MG63 (cell line): ENCODE measurements around the gene ZNF439. TPM values are rescaled to one million over a fixed set of nuclear protein-coding genes. Genes with fewer than 3 reads are reported as not detected.
"Not testable (repeated sequence)": the region's sequence is repeated elsewhere in the genome, so short reads cannot be mapped to it uniquely, and the experiment has no call there.

Source experiments
- DNase-seq: peaks from one replicate; pipeline ENCODE4 v3.0.0-alpha.2; 2020
- H3K27me3 ChIP-seq: fragments of 250-450 bp; sonication (Bioruptor Pico); 2 replicates; pipeline ENCODE4 v1.5.1; 2020; ENCODE audit warnings: mild to moderate bottlenecking, moderate library complexity
- H3K36me3 ChIP-seq: fragments of 250-450 bp; sonication (Bioruptor Pico); 2 replicates; pipeline ENCODE4 v1.5.1; 2020; ENCODE audit warnings: mild to moderate bottlenecking, moderate library complexity
- H3K4me3 ChIP-seq: fragments of 250-450 bp; sonication (Bioruptor Pico); 2 replicates; pipeline ENCODE4 v1.5.1; 2020; ENCODE audit warnings: mild to moderate bottlenecking, moderate library complexity
- H3K9me3 ChIP-seq: fragments of 250-450 bp; sonication (Bioruptor Pico); 2 replicates; pipeline ENCODE4 v1.5.1; 2020; ENCODE audit warnings: mild to moderate bottlenecking, moderate library complexity
- total RNA-seq: library from RNA; depleted of rRNA; stranded (reverse); fragments of >200 nt; shearing (Covaris generic); gene quantifications from 2 replicates; pipeline ENCODE4 v1.2.3, GENCODE V29; 2014; ENCODE audit warnings: low replicate concordance; rRNA removed

Gene ZNF439
- total RNA-seq, result 0.40 and 0.64 TPM in 2 replicates

DNA sequence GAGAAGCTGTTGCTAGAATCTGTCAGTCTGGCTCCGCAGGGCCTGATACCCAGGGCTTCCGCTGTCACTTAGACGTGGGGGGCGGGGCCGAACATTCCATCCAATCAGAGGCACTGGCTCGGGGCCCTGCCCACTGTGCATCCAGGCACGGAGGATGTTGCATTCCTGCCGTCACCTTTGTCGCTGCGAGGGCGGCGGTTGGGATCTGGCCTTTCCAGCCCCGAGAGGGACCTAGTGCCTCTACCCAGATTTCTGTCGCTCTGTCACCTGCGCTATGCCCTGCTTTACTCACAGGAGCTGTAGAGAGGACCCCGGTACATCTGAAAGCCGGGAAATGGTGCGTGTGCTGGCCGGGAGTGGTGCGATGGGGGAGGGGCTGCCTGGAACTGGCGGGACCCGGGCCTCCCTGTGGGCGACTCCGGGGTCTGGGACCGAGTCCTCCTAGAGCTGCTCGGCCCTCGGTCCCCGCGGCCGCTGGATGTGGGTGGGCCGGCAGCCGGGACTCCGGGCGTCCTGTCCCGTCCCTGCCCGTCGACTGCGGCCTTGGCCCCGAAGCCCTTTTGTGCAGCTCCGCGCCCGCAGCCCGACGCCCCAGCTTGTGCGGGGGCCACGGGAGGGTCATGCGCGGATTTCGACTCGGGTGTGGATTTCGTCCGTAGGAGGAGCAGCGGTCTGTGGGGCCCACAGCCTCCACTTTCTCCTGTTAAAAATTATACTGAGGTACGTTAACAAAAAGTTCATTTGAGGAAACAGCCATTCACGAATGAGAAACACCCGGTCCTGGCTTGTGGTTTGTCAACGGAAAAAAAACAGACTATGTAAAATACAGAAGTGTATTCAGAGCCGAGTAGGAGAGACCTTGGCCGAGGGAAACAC is at the start of gene ZNF439:
ZNF439 (plus strand) TSS at position 133 of the 876 bp plus-strand sequence; CDS start at position 275, 142 bp downstream.
- Histone ChIP-seq H3K4me3 (peak within 1 kb of the TSS; percentile 45), H3K27me3 (no peaks in the 10 kb centered on the region; the same call in 1 of the 2 replicates), H3K36me3 (no peaks in the 10 kb centered on the region), H3K9me3 (peaks cover 20% of the 10 kb centered on the region)
- peak; percentile 66 for DNase-seq

DNA sequence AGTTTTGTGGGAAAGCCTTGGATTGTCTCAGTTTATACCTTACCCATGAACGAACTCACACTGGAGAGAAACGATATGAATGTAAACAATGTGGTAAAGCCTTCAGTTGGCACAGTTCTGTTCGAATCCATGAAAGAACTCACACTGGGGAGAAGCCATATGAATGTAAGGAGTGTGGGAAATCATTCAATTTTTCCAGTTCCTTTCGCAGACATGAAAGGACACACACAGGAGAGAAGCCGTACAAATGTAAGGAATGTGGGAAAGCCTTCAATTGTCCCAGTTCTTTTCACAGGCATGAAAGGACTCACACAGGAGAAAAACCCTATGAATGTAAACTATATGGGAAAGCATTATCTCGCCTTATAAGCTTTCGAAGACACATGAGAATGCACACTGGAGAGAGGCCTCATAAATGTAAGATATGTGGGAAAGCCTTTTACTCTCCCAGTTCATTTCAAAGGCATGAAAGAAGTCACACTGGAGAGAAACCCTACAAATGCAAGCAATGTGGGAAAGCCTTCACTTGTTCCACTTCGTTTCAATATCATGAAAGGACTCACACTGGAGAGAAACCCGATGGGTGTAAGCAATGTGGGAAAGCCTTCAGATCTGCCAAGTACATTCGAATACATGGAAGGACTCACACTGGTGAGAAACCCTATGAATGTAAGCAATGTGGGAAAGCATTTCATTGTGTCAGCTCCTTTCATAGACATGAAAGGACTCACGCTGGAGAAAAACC is 42.0 kb upstream of the ZNF439 start:
- no peak for DNase-seq
- peaks cover 52% of the 10 kb centered on the region for H3K9me3 ChIP-seq
- no peaks in the 10 kb centered on the region for H3K27me3 ChIP-seq
- no peaks in the 10 kb centered on the region for H3K36me3 ChIP-seq
- H3K4me3 ChIP-seq, result no peak overlapping the region

DNA sequence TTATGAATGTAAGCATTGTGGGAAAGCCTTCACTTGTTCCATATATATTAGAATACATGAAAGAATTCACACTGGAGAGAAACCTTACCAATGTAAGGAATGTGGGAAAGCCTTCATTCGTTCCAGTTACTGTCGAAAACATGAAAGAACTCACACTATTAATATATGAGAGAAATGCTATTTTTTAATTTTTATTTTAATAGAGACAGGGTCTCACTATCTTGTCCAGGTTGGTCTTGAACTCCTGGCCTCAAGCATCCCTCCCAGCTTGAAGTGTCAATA is 41.5 kb upstream of the ZNF439 start:
- no peak overlapping the region for H3K4me3 ChIP-seq
- no peaks in the 10 kb centered on the region for H3K36me3 ChIP-seq
- DNase-seq, result no peak
- no peaks in the 10 kb centered on the region for H3K27me3 ChIP-seq
- peaks cover 51% of the 10 kb centered on the region for H3K9me3 ChIP-seq

DNA sequence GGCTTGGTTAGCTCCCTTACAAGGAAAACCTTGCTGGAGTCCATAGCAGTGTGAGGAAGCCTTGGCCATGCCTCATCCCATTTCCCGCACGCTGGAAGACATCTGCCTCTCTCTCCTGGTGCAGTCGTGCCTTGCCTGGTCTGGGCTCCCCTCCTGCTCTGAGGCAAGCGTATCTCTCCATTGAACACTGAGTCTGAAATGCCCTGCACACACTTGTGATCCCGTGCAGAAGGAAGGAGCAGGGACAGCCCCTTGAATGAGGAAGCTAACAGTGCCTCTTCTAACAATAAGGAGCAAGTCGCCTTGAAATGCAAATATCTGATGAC is 34.9 kb upstream of the ZNF439 start:
- peaks cover 33% of the 10 kb centered on the region for H3K9me3 ChIP-seq
- DNase-seq, result no peak

DNA sequence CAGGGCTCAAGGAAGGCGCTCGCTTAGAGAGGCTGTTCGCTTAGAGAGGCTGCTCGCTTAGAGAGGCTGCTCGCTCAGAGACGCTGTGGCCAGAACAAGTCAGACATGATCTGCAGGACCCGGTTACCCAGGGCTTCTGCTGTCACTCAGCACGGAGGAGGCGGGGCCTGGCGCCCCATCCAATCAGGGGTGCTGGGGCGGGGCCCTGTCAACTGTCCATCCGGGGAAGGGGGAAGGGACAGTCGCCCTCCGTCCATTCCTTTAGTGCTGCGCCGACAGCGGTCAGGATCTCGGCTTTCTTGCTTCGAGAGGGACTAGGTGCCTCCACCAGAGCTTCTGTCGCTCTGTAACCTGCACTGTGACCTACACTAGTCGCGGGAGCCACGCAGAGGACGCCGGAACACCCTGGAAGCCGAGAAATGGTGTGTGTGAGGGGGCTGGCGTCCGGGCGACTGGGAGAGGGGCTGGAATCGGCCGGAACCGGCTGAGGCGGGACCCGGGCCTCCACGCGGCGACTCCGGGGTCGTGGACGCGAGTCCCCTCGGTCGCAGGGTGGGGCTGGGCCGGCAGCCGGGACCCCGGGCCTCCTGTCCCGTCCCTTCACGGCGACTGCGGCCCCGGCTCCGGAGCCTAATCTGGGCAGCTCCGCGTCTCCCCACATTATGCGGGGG is 34.4 kb upstream of the ZNF439 start, which contains the start of gene ZNF440:
ZNF440 (plus strand) TSS at position 245 of the 671 bp plus-strand sequence; CDS start at position 420, 175 bp downstream.
- peak; percentile 98 for DNase-seq
- Histone ChIP-seq H3K4me3 (peak within 1 kb of the TSS; percentile 91), H3K27me3 (no peaks in the 10 kb centered on the region), H3K36me3 (peaks cover 35% of the 10 kb centered on the region), H3K9me3 (peaks cover 31% of the 10 kb centered on the region)

More for the DNA sequence above, 34.9 kb upstream of the ZNF439 start:
- Histone ChIP-seq H3K27me3 (no peaks in the 10 kb centered on the region), H3K36me3 (peaks cover 30% of the 10 kb centered on the region), H3K4me3 (peak overlapping the region; percentile 91)

DNA sequence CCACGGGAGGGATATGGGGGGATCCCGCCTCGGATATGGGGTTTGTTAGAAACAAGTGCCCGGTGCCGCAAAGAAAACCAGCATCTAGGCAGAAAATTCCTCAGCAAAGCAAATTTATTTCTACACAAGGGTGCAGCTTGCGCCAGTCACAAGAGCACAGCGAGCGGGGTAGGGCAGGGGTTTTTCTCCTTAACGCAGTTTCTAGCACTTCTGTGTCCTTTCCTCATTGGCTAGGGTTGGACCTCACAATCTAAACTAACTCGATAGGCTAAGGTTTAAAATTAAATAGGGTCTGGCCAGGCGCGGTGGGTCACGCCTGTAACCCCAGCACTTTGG is 33.9 kb upstream of the ZNF439 start:
- peaks cover 40% of the 10 kb centered on the region for H3K36me3 ChIP-seq
- H3K27me3 ChIP-seq, result no peaks in the 10 kb centered on the region
- peak overlapping the region; percentile 91 for H3K4me3 ChIP-seq
- peak; percentile 36 for DNase-seq
- H3K9me3 ChIP-seq, result peaks cover 33% of the 10 kb centered on the region

DNA sequence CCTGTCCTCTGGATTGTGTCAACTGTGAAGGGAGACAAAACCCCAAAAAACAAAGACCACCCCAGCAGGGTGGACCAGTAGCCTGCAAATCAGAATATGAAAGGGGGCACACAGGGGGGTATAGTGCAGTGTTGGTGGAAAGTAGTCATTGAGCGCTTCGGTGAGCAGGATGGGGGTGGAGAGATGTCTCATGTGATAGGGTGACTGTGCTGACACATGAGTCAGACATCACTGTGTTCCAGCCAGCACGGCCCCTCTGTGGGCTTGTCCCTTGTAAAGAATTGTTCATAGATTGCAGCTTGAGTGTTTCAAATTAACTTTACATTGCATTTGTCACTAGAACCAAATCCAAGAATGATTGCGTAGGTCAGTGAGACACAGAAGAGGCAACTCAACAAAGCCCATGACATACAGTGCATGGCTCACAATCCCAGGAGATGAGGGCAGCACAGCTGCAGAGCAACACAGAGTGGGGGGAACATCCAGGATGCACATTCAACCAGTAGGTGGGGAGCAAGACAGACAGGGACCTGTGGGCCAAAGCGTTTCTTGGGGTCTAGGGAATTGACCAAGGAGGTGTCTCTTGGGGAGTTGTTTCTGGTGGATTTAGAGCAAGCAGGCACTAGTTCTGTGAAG is 26.9 kb upstream of the ZNF439 start:
- peaks cover 75% of the 10 kb centered on the region for H3K36me3 ChIP-seq
- DNase-seq, result peak; percentile 30
- H3K4me3 ChIP-seq, result no peak overlapping the region
- no peaks in the 10 kb centered on the region for H3K27me3 ChIP-seq
- H3K9me3 ChIP-seq, result peaks cover 57% of the 10 kb centered on the region

DNA sequence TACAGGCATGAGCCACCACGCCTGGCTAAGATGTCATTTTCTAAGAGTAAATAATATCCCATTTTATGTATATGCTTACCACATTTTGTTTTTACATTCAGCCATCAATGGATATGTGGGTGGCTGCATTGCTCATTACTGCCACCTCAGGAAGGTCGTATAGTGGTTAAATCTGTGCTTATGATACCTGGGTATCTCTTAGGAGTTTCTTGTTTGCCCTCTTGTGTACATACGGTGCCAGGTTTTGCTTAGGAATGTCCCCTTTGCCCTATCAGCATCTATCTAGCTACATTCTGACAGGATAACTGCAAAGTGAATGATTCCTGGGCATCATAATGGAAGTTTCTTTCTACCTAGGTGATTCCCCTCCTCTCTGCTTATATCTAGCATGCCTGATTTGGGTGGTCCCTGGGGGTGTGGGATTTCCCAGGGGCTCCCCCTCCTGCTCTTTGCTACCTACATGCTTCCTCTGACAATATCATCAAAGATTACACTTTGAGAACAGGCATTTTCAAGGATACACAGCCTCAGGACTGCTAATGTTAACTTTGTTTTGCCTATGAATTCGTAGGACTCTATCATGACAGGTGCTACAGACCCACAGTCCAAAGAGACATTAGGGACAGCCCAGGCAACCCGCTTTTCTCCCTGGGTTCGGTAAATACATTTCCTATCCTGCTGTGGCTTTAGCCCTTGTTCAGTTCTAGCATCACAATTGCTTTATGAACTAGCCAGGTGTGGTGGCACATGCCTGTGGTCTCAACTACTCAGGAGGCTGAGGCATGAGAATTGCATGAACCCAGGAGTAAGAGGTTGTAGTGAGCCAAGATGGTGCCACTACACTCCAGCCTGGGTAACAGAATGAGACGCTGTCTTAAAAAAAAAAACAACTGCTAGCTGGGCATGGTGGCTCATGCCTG is 19.3 kb upstream of the ZNF439 start:
- Histone ChIP-seq H3K36me3 (peaks cover 85% of the 10 kb centered on the region), H3K9me3 (peaks cover 63% of the 10 kb centered on the region)
- not testable (repeated sequence) for H3K27me3 ChIP-seq, DNase-seq, H3K4me3 ChIP-seq

DNA sequence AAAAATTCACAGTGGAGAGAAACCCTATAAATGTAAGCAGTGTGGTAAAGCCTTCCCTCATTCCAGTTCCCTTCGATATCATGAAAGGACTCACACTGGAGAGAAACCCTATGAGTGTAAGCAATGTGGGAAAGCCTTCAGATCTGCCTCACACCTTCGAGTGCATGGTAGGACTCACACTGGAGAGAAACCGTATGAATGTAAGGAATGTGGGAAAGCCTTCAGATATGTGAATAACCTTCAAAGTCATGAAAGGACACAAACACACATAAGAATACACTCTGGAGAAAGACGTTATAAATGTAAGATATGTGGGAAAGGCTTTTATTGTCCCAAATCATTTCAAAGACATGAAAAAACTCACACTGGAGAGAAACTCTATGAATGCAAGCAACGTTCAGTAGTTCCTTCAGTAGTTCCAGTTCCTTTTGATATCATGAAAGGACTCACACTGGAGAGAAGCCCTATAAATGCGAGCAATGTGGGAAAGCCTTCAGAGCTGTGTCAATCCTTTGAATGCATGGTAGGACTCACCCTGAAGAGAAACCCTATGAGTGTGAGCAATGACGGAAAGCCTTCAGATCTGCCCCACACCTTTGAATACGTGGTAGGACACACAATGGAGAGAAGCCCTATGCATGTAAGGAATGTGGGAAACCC is 16.1 kb upstream of the ZNF439 start:
- H3K36me3 ChIP-seq, result peaks cover 80% of the 10 kb centered on the region
- no peak overlapping the region for H3K4me3 ChIP-seq
- H3K9me3 ChIP-seq, result peaks cover 64% of the 10 kb centered on the region
- DNase-seq, result no peak
- H3K27me3 ChIP-seq, result no peaks in the 10 kb centered on the region

DNA sequence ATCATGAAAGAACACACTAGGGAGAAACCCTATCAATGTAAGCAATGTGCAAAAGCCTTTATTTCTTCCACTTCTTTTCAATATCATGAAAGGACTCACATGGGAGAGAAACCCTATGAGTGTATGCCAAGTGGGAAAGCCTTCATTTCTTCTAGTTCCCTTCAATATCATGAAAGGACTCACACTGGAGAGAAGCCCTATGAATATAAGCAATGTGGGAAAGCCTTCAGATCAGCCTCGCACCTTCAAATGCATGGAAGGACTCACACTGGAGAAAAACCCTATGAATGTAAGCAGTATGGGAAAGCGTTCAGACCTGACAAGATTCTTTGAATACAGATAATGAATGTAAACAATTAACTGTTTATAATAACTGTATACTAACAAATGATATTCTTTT is 15.0 kb upstream of the ZNF439 start:
- Histone ChIP-seq H3K36me3 (peaks cover 69% of the 10 kb centered on the region), H3K9me3 (peaks cover 54% of the 10 kb centered on the region), H3K4me3 (no peak overlapping the region), H3K27me3 (no peaks in the 10 kb centered on the region)
- no peak for DNase-seq

DNA sequence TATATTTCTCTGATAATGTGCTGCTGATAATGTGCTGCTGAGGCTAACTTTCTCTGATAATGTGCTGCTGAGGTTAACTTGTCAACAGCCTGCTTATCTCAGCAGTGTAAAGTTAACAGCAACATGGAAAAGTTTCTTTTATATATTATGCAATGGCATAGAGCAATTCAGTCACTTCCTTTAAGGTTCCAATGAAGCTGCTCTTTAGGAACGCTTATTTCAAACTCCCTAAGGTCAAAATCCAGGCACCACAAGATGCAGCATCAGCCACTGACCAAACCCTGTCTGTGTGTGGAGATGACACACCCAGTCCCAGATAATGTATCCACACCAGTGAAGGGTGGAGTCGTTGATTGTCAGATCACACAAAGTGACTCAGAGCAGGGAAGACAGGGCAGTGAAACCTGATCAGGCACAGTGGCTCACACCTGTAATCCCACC is 12.9 kb upstream of the ZNF439 start:
- H3K4me3 ChIP-seq, DNase-seq, H3K27me3 ChIP-seq: not testable (repeated sequence)
- Histone ChIP-seq H3K36me3 (peaks cover 49% of the 10 kb centered on the region), H3K9me3 (peaks cover 45% of the 10 kb centered on the region)

DNA sequence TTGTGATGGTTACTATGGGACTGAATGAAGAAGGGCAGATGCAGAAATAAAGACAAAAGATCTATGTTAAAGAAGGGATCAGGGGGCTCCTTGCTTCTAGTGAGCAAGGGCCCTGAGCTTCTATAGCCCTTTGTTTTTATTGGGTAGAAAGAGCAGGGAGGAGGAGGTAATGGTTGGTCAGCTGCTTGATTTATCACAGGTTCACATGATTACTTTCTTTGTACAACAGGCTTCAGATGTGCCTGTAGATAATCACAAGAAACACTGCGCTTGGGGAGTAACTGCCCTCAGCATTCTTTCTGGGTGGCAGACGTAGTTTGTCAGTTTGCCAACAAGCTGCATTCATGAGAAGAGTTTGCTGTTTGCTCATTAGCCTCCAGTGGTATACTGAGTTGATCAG is 4.8 kb upstream of the ZNF439 start:
- H3K36me3 ChIP-seq, result no peaks in the 10 kb centered on the region
- no peak for DNase-seq
- H3K9me3 ChIP-seq, result peaks cover 15% of the 10 kb centered on the region
- no peaks in the 10 kb centered on the region; the same call in 1 of the 2 replicates for H3K27me3 ChIP-seq
- H3K4me3 ChIP-seq, result no peak overlapping the region

DNA sequence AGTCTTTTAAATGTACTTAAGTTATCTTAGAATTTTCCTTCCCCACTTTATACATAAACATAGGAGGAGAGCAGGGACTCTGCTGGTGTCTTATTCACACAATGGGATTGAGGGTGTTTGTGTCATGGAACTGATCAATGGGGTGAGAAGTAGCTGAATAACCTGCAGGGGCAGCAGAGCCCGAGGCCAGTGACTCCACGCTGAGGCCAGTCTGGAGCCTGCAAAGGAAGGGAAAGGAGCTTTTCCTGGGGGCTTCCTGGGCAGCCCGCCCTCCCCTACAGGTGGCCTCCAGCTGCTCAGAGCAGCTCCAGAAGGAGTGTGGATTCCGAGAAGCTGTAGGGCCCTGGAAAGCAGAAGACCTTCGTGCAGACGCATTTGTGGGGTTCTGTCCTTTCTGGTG is 911 bp upstream of the ZNF439 start:
- peaks cover 16% of the 10 kb centered on the region; the same call in 1 of the 2 replicates for H3K9me3 ChIP-seq
- not testable (repeated sequence) for H3K36me3 ChIP-seq, DNase-seq, H3K4me3 ChIP-seq, H3K27me3 ChIP-seq

DNA sequence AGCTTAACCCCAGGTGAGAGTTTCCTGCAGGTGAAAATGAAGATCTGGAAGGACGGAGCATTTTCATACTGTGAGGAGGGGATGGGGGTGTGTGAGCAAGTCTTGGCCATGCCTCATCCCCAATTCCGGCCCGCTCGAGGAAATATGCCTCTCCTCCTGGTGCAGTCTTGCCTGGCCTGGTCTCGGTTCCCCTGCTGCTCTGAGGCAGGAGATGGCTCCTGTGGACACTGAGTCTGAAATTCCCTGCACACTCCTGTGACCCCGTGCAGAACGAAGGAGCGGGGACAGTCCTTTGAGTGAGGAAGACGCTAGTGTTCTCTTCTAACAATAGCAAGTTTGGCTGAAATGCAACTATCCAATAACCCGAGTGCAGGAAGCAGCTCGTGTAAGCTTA is 329 bp upstream of the ZNF439 start:
- DNase-seq, result no peak
- peaks cover 19% of the 10 kb centered on the region for H3K9me3 ChIP-seq
- no peaks in the 10 kb centered on the region for H3K36me3 ChIP-seq
- no peaks in the 10 kb centered on the region; the same call in 1 of the 2 replicates for H3K27me3 ChIP-seq
- peak overlapping the region; percentile 45 for H3K4me3 ChIP-seq

DNA sequence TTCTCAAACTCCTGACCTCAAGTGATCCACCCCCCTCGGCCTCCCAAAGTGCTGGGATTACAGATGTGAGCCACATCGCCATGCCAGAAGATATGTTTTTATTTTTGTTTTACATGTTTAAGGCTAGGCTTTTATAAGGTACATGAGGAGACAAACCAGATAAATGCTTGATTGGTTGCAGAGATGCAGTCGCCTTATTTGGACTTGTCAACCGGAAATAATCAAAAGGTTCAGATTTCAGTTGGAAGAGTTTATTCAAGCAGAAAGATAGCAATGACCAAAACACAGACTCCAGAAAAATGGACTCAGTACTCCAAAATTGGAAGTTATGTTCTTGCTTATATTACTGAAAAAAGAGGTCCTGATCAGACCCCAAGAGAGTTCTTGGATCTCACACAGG is 1.8 kb downstream of the ZNF439 start:
- H3K9me3 ChIP-seq, result peaks cover 14% of the 10 kb centered on the region
- not testable (repeated sequence) for DNase-seq, H3K4me3 ChIP-seq, H3K36me3 ChIP-seq, H3K27me3 ChIP-seq
